Measurements from ENCODE around the gene MGMT. TPM values are rescaled to one million over a fixed set of nuclear protein-coding genes. Genes with fewer than 3 reads are reported as not detected.

Gene MGMT
- total RNA-seq, 2 experiments from 2014 or later = 15.4 to 16.7 TPM

GRCh38 chr10:129523031-129523722 is 56.1 kb downstream of the MGMT start:
- CTCF ChIA-PET = no interaction called here
- H3K27ac Mint-ChIP-seq = no peak overlapping the region
- H3K4me3 Mint-ChIP-seq = no peak overlapping the region
- H3K4me1 Mint-ChIP-seq = no peaks in the 10 kb centered on the region
- H3K27me3 Mint-ChIP-seq = no peaks in the 10 kb centered on the region
- H3K36me3 Mint-ChIP-seq (ENCODE audit: low read depth) = peaks cover 6% of the 10 kb centered on the region
- peaks cover 6% of the 10 kb centered on the region for H3K9me3 Mint-ChIP-seq
- POLR2A ChIA-PET = no interaction called here
- no peak for DNase-seq

- CTCF ChIA-PET = no interaction called here
These were observed 56.8 kb downstream of the MGMT start for GRCh38 chr10:129523723-129524316.

GRCh38 chr10:129524936-129525335 is 57.9 kb downstream of the MGMT start:
- no peaks in the 10 kb centered on the region for H3K27me3 Mint-ChIP-seq
- POLR2A ChIA-PET = no interaction called here
- DNase-seq = no peak
- H3K4me3 Mint-ChIP-seq = no peak overlapping the region
- peaks cover 7% of the 10 kb centered on the region for H3K9me3 Mint-ChIP-seq
- no peak overlapping the region for H3K27ac Mint-ChIP-seq
- H3K4me1 Mint-ChIP-seq = no peaks in the 10 kb centered on the region
- H3K36me3 Mint-ChIP-seq (ENCODE audit: low read depth) = peaks cover 8% of the 10 kb centered on the region
- CTCF ChIA-PET = no interaction called here

More at GRCh38 chr10:129523723-129524316, 56.8 kb downstream of the MGMT start:
- Mint-ChIP-seq H3K27me3 (no peaks in the 10 kb centered on the region), H3K27ac (no peak overlapping the region), H3K36me3 (ENCODE audit: low read depth) (peaks cover 8% of the 10 kb centered on the region), H3K4me3 (no peak overlapping the region), H3K9me3 (peaks cover 7% of the 10 kb centered on the region), H3K4me1 (no peaks in the 10 kb centered on the region)
- DNase-seq = no peak
- POLR2A ChIA-PET = no interaction called here

GRCh38 chr10:129525401-129525801 is 58.4 kb downstream of the MGMT start:
- ChIA-PET CTCF (no interaction called here), POLR2A (no interaction called here)
- no peak overlapping the region for H3K4me3 Mint-ChIP-seq
- no peak overlapping the region for H3K27ac Mint-ChIP-seq
- DNase-seq = no peak
- peaks cover 8% of the 10 kb centered on the region for H3K36me3 Mint-ChIP-seq (ENCODE audit: low read depth)
- H3K4me1 Mint-ChIP-seq = no peaks in the 10 kb centered on the region
- H3K9me3 Mint-ChIP-seq = peaks cover 7% of the 10 kb centered on the region
- H3K27me3 Mint-ChIP-seq = no peaks in the 10 kb centered on the region

- CTCF ChIA-PET = no interaction called here
- DNase-seq = no peak
These were observed 59.9 kb downstream of the MGMT start for GRCh38 chr10:129526943-129527342.

GRCh38 chr10:129528376-129528978 is 61.4 kb downstream of the MGMT start:
- POLR2A ChIA-PET = no interaction called here
- Mint-ChIP-seq H3K27me3 (no peaks in the 10 kb centered on the region), H3K27ac (no peak overlapping the region), H3K9me3 (peaks cover 7% of the 10 kb centered on the region), H3K36me3 (ENCODE audit: low read depth) (peaks cover 8% of the 10 kb centered on the region), H3K4me1 (no peaks in the 10 kb centered on the region), H3K4me3 (no peak overlapping the region)
- no peak for DNase-seq
- CTCF ChIA-PET = no interaction called here

More at GRCh38 chr10:129526943-129527342, 59.9 kb downstream of the MGMT start:
- Mint-ChIP-seq H3K9me3 (peaks cover 7% of the 10 kb centered on the region), H3K36me3 (ENCODE audit: low read depth) (peaks cover 8% of the 10 kb centered on the region), H3K4me1 (no peaks in the 10 kb centered on the region), H3K4me3 (no peak overlapping the region), H3K27ac (no peak overlapping the region), H3K27me3 (no peaks in the 10 kb centered on the region)
- POLR2A ChIA-PET = no interaction called here

GRCh38 chr10:129530581-129530980 is 63.5 kb downstream of the MGMT start:
- ChIA-PET CTCF (no interaction called here), POLR2A (no interaction called here)
- Mint-ChIP-seq H3K4me3 (no peak overlapping the region), H3K27ac (no peak overlapping the region), H3K36me3 (ENCODE audit: low read depth) (peaks cover 8% of the 10 kb centered on the region), H3K4me1 (no peaks in the 10 kb centered on the region), H3K9me3 (peaks cover 7% of the 10 kb centered on the region), H3K27me3 (no peaks in the 10 kb centered on the region)
- DNase-seq = no peak

GRCh38 chr10:129531195-129531968 is 64.3 kb downstream of the MGMT start:
- H3K36me3 Mint-ChIP-seq (ENCODE audit: low read depth) = peaks cover 8% of the 10 kb centered on the region
- H3K9me3 Mint-ChIP-seq = peaks cover 7% of the 10 kb centered on the region
- no peak overlapping the region for H3K4me3 Mint-ChIP-seq
- H3K27me3 Mint-ChIP-seq = no peaks in the 10 kb centered on the region
- H3K4me1 Mint-ChIP-seq = no peaks in the 10 kb centered on the region
- no peak overlapping the region for H3K27ac Mint-ChIP-seq
- ChIA-PET CTCF (no interaction called here), POLR2A (no interaction called here)
- no peak for DNase-seq

GRCh38 chr10:129531969-129532660 is 65.1 kb downstream of the MGMT start:
- Mint-ChIP-seq H3K9me3 (peaks cover 7% of the 10 kb centered on the region), H3K27me3 (no peaks in the 10 kb centered on the region), H3K36me3 (ENCODE audit: low read depth) (peaks cover 8% of the 10 kb centered on the region), H3K27ac (no peak overlapping the region), H3K4me1 (no peaks in the 10 kb centered on the region), H3K4me3 (no peak overlapping the region)
- ChIA-PET POLR2A (no interaction called here), CTCF (no interaction called here)
- DNase-seq = no peak

- ChIA-PET CTCF (no interaction called here), POLR2A (no interaction called here)
These were observed 65.8 kb downstream of the MGMT start for GRCh38 chr10:129532838-129533237.

GRCh38 chr10:129533281-129533680 is 66.2 kb downstream of the MGMT start:
- no peak overlapping the region for H3K4me3 Mint-ChIP-seq
- POLR2A ChIA-PET = no interaction called here
- no peak overlapping the region for H3K27ac Mint-ChIP-seq
- H3K27me3 Mint-ChIP-seq = no peaks in the 10 kb centered on the region
- H3K36me3 Mint-ChIP-seq (ENCODE audit: low read depth) = peaks cover 6% of the 10 kb centered on the region
- peaks cover under 1% of the 10 kb centered on the region for H3K9me3 Mint-ChIP-seq
- CTCF ChIA-PET = no interaction called here
- no peak for DNase-seq
- no peaks in the 10 kb centered on the region for H3K4me1 Mint-ChIP-seq

More at GRCh38 chr10:129532838-129533237, 65.8 kb downstream of the MGMT start:
- Mint-ChIP-seq H3K27ac (no peak overlapping the region), H3K27me3 (no peaks in the 10 kb centered on the region), H3K4me1 (no peaks in the 10 kb centered on the region), H3K9me3 (peaks cover 3% of the 10 kb centered on the region), H3K4me3 (no peak overlapping the region), H3K36me3 (ENCODE audit: low read depth) (peaks cover 10% of the 10 kb centered on the region)
- DNase-seq = no peak

- Mint-ChIP-seq H3K27ac (no peak overlapping the region), H3K27me3 (no peaks in the 10 kb centered on the region), H3K9me3 (no peaks in the 10 kb centered on the region), H3K4me3 (no peak overlapping the region), H3K36me3 (ENCODE audit: low read depth) (peaks cover 6% of the 10 kb centered on the region), H3K4me1 (no peaks in the 10 kb centered on the region)
- ChIA-PET POLR2A (no interaction called here), CTCF (no interaction called here)
- no peak for DNase-seq
These were observed 67.8 kb downstream of the MGMT start for GRCh38 chr10:129534826-129535225.

GRCh38 chr10:129536336-129536735 is 69.3 kb downstream of the MGMT start:
- POLR2A ChIA-PET = no interaction called here
- no peak for DNase-seq
- no peak overlapping the region for H3K27ac Mint-ChIP-seq
- H3K36me3 Mint-ChIP-seq (ENCODE audit: low read depth) = peaks cover 6% of the 10 kb centered on the region
- no peaks in the 10 kb centered on the region for H3K4me1 Mint-ChIP-seq
- CTCF ChIA-PET = no interaction called here
- no peaks in the 10 kb centered on the region for H3K27me3 Mint-ChIP-seq
- no peaks in the 10 kb centered on the region for H3K9me3 Mint-ChIP-seq
- no peak overlapping the region for H3K4me3 Mint-ChIP-seq
